Testis (tissue), 2 donors: ENCODE results near the gene NLK.

Source experiments
- CTCF ChIP-seq, 3 experiments: fragments of 450-650 bp in 2 of 3; fragments of 200-600 bp in 1 of 3; sonication (generic) in 1 of 3; IDR thresholded peaks; one replicate each; pipeline ENCODE4 v1.5.1; 2016 to 2019; ENCODE audit warnings: antibody characterized with exemption in 3 of 3, mild to moderate bottlenecking in 2 of 3, moderate library complexity in 1 of 3
- POLR2A ChIP-seq: fragments of 450-650 bp; IDR thresholded peaks from one replicate; pipeline ENCODE4 v1.6.1; 2017; ENCODE audit warnings: antibody characterized with exemption, mild to moderate bottlenecking, moderate library complexity

- no peak for TF ChIP-seq POLR2A
- no peak for TF ChIP-seq CTCF (IDR thresholded peaks at IDR 0.05)
Observed at GRCh38 chr17:28145348-28145747, 102.9 kb downstream of the NLK start.
